Loucy (cell line): Measurements from ENCODE around the gene KCNN3.
"Not testable (repeated sequence)": the region's sequence is repeated elsewhere in the genome, so short reads cannot be mapped to it uniquely, and the experiment has no call there.

Source experiments
- H2AFZ ChIP-seq: fragments of 200-600 bp; sonication (generic); 2 replicates; pipeline ENCODE4 v1.6.0; 2016; ENCODE audit warnings: antibody characterized with exemption, mild to moderate bottlenecking, low read length, moderate library complexity
- H3F3A ChIP-seq: fragments of 200-600 bp; 2 replicates; pipeline ENCODE4 v1.6.0; 2016; ENCODE audit warnings: antibody characterized with exemption, low read depth, mild to moderate bottlenecking
- H3K27me3 ChIP-seq: fragments of 200-600 bp; sonication (generic); 2 replicates; pipeline ENCODE4 v1.6.1; 2014; ENCODE audit warnings: low read length, mild to moderate bottlenecking; ENCODE audit not compliant: insufficient read depth, poor library complexity, severe bottlenecking
- H3K36me3 ChIP-seq: fragments of 200-600 bp; sonication (generic); 2 replicates; pipeline ENCODE4 v1.6.1; 2016; ENCODE audit warnings: low read length; ENCODE audit not compliant: insufficient read depth
- H3K4me1 ChIP-seq: fragments of 200-600 bp; sonication (generic); 2 replicates; pipeline ENCODE4 v1.5.1; 2014; ENCODE audit warnings: low read length, mild to moderate bottlenecking; ENCODE audit not compliant: insufficient read depth, poor library complexity, severe bottlenecking
- H3K4me2 ChIP-seq: fragments of 200-600 bp; sonication (generic); 2 replicates; pipeline ENCODE4 v1.6.0; 2014; ENCODE audit warnings: antibody characterized with exemption, low read length, low read depth, mild to moderate bottlenecking; ENCODE audit not compliant: poor library complexity, severe bottlenecking
- H3K4me3 ChIP-seq: fragments of 200-600 bp; sonication (generic); 2 replicates; pipeline ENCODE4 v1.5.1; 2014; ENCODE audit warnings: low read length, mild to moderate bottlenecking, mixed read lengths; ENCODE audit not compliant: poor library complexity, severe bottlenecking
- H3K79me2 ChIP-seq: fragments of 200-600 bp; sonication (generic); 2 replicates; pipeline ENCODE4 v1.6.1; 2014; ENCODE audit warnings: low read length; ENCODE audit not compliant: insufficient read depth
- H3K9ac ChIP-seq: fragments of 200-600 bp; sonication (generic); 2 replicates; pipeline ENCODE4 v1.6.0; 2014; ENCODE audit warnings: mild to moderate bottlenecking, low read depth, low read length, moderate library complexity; ENCODE audit not compliant: poor library complexity, severe bottlenecking
- H3K9me2 ChIP-seq: fragments of 200-600 bp; sonication (generic); replicated peaks from 2 replicates; pipeline ENCODE4 v1.6.1; 2016; ENCODE audit warnings: low read depth, low read length, mixed read lengths
- H3K9me3 ChIP-seq: fragments of 200-600 bp; sonication (generic); 2 replicates; pipeline ENCODE4 v1.6.1; 2014; ENCODE audit warnings: mild to moderate bottlenecking, antibody characterized with exemption, low read length, low read depth; ENCODE audit not compliant: insufficient read depth
- H4K20me1 ChIP-seq: fragments of 200-600 bp; sonication (generic); 2 replicates; pipeline ENCODE4 v1.6.0; 2014; ENCODE audit warnings: antibody characterized with exemption, low read length, mild to moderate bottlenecking; ENCODE audit not compliant: insufficient read depth, poor library complexity, severe bottlenecking
- CTCF ChIP-seq: fragments of 200-600 bp; sonication (generic); conservative IDR thresholded peaks from 2 replicates; pipeline ENCODE4 v1.5.1; 2014; ENCODE audit warnings: mild to moderate bottlenecking, antibody characterized with exemption, low read length
- EZH2phosphoT487 ChIP-seq: fragments of 200-600 bp; IDR thresholded peaks from 2 replicates; pipeline ENCODE4 v1.6.1; 2018; ENCODE audit warnings: antibody characterized with exemption, mild to moderate bottlenecking, moderate library complexity, borderline replicate concordance

KCNN3 gene

GRCh38 chr1:154686507-154686906 is 183.6 kb downstream of the KCNN3 start:
- no peaks in the 10 kb centered on the region for H3K9me3 ChIP-seq
- TF ChIP-seq EZH2phosphoT487 (no peak), CTCF (no peak)
- no peaks in the 10 kb centered on the region for H3K79me2 ChIP-seq
- no peak overlapping the region for H2AFZ ChIP-seq
- no peaks in the 10 kb centered on the region for H4K20me1 ChIP-seq
- H3K36me3 ChIP-seq = no peaks in the 10 kb centered on the region
- no peak overlapping the region for H3K4me2 ChIP-seq
- H3K4me1 ChIP-seq = no peaks in the 10 kb centered on the region
- no peak overlapping the region for H3K4me3 ChIP-seq
- H3F3A ChIP-seq = no peaks in the 10 kb centered on the region
- no peaks in the 10 kb centered on the region for H3K9me2 ChIP-seq
- no peak overlapping the region for H3K9ac ChIP-seq
- H3K27me3 ChIP-seq = no peaks in the 10 kb centered on the region

- Histone ChIP-seq H3K4me3 (no peak overlapping the region), H3F3A (no peaks in the 10 kb centered on the region), H3K9ac (no peak overlapping the region), H3K4me2 (no peak overlapping the region), H3K9me2 (no peaks in the 10 kb centered on the region), H3K27me3 (no peaks in the 10 kb centered on the region), H3K9me3 (no peaks in the 10 kb centered on the region), H3K4me1 (no peaks in the 10 kb centered on the region), H3K36me3 (no peaks in the 10 kb centered on the region), H4K20me1 (no peaks in the 10 kb centered on the region), H3K79me2 (no peaks in the 10 kb centered on the region), H2AFZ (no peak overlapping the region)
- no peak for TF ChIP-seq CTCF
- no peak for TF ChIP-seq EZH2phosphoT487
Measured at GRCh38 chr1:154683820-154684219, 186.3 kb downstream of the KCNN3 start.

GRCh38 chr1:154682254-154682653 is 187.8 kb downstream of the KCNN3 start:
- H3K4me1 ChIP-seq = no peaks in the 10 kb centered on the region
- H3K9me2 ChIP-seq = no peaks in the 10 kb centered on the region
- H3K9ac ChIP-seq = no peak overlapping the region
- H2AFZ ChIP-seq = no peak overlapping the region
- no peaks in the 10 kb centered on the region for H4K20me1 ChIP-seq
- no peak overlapping the region for H3K4me2 ChIP-seq
- no peaks in the 10 kb centered on the region for H3K79me2 ChIP-seq
- no peak overlapping the region for H3K4me3 ChIP-seq
- H3K36me3 ChIP-seq = no peaks in the 10 kb centered on the region
- no peaks in the 10 kb centered on the region for H3K9me3 ChIP-seq
- no peaks in the 10 kb centered on the region for H3F3A ChIP-seq
- TF ChIP-seq EZH2phosphoT487 (no peak), CTCF (no peak)
- H3K27me3 ChIP-seq = no peaks in the 10 kb centered on the region

GRCh38 chr1:154677844-154678243 is 192.2 kb downstream of the KCNN3 start:
- H3K9me2 ChIP-seq, H3K79me2 ChIP-seq, H3K36me3 ChIP-seq, H3K4me1 ChIP-seq, H3K9ac ChIP-seq, H2AFZ ChIP-seq, H3K27me3 ChIP-seq, H3K9me3 ChIP-seq, H3K4me2 ChIP-seq, H3K4me3 ChIP-seq, H4K20me1 ChIP-seq, H3F3A ChIP-seq: not testable (repeated sequence)

- not testable (repeated sequence) for H3K36me3 ChIP-seq, H3K79me2 ChIP-seq, H3K4me3 ChIP-seq, H3F3A ChIP-seq, H3K9ac ChIP-seq, H3K4me2 ChIP-seq, H4K20me1 ChIP-seq, H2AFZ ChIP-seq, H3K4me1 ChIP-seq, H3K27me3 ChIP-seq, H3K9me2 ChIP-seq, H3K9me3 ChIP-seq
Measured at GRCh38 chr1:154676847-154677246, 193.2 kb downstream of the KCNN3 start.
